Fibroblast of lung (primary cell): Measurements from ENCODE around the gene POLR2E. TPM values are rescaled to one million over a fixed set of nuclear protein-coding genes. Genes with fewer than 3 reads are reported as not detected.
A peak's percentile ranks its signal among the peaks of the same experiment; 100 is the strongest.

Experiments
- DNase-seq, 2 donors: peaks; one replicate each; pipeline versions ENCODE4 v3.0.0 to v3.0.0-alpha.2; 2010; ENCODE audit warnings: low read depth in 2 of 2
- H2AFZ ChIP-seq: 2 replicates; pipeline ENCODE4 v1.5.1; 2012; ENCODE audit warnings: low read length, control low read depth, inconsistent platforms
- H3K27ac ChIP-seq: 2 replicates; pipeline ENCODE4 v1.5.1; 2011; ENCODE audit warnings: low read length, control low read depth; ENCODE audit not compliant: insufficient read depth
- H3K27me3 ChIP-seq: 2 replicates; pipeline ENCODE4 v1.5.1; 2011; ENCODE audit warnings: mild to moderate bottlenecking, low read length; ENCODE audit not compliant: control insufficient read depth, insufficient read depth
- H3K36me3 ChIP-seq: 2 replicates; pipeline ENCODE4 v1.5.1; 2011; ENCODE audit warnings: low read length; ENCODE audit not compliant: control insufficient read depth, insufficient read depth
- H3K4me1 ChIP-seq: 2 replicates; pipeline ENCODE4 v1.5.1; 2011; ENCODE audit warnings: low read length; ENCODE audit not compliant: control insufficient read depth, insufficient read depth; ENCODE audit errors: extremely low read depth
- H3K4me2 ChIP-seq: 2 replicates; pipeline ENCODE4 v1.5.1; 2011; ENCODE audit warnings: low read length, control low read depth; ENCODE audit not compliant: insufficient read depth; ENCODE audit errors: extremely low read depth
- H3K4me3 ChIP-seq, 4 experiments: fragments of 200-600 bp in 1 of 4; sonication (generic) in 1 of 4; replicated peaks in 1 of 4; 2 replicates each; pipeline ENCODE4 v1.5.1; 2011 to 2016; ENCODE audit warnings: low read length in 4 of 4, low read depth in 3 of 4, mild to moderate bottlenecking in 3 of 4, control low read depth in 2 of 4, inconsistent platforms in 1 of 4, mixed read lengths in 1 of 4; ENCODE audit not compliant: insufficient read depth in 1 of 4; ENCODE audit errors: control extremely low read depth in 1 of 4
- H3K79me2 ChIP-seq: 2 replicates; pipeline ENCODE4 v1.5.1; 2012; ENCODE audit warnings: mild to moderate bottlenecking, low read length, inconsistent platforms; ENCODE audit not compliant: control insufficient read depth, insufficient read depth
- H3K9ac ChIP-seq: 2 replicates; pipeline ENCODE4 v1.5.1; 2011; ENCODE audit warnings: mild to moderate bottlenecking, low read length, control low read depth; ENCODE audit not compliant: insufficient read depth
- H3K9me3 ChIP-seq: 2 replicates; pipeline ENCODE4 v1.5.1; 2012; ENCODE audit warnings: low read depth, low read length; ENCODE audit not compliant: control insufficient read depth, insufficient read depth
- H4K20me1 ChIP-seq: 2 replicates; pipeline ENCODE4 v1.5.1; 2011; ENCODE audit warnings: low read length; ENCODE audit not compliant: control insufficient read depth, insufficient read depth; ENCODE audit errors: extremely low read depth
- CTCF ChIP-seq, 2 donors: IDR thresholded peaks in 1 of 2; conservative IDR thresholded peaks in 1 of 2; 1 replicate in 1 of 2; 2 replicates in 1 of 2; pipeline ENCODE4 v1.5.1; 2011 to 2012; ENCODE audit warnings: low read length in 2 of 2, control low read depth in 1 of 2, inconsistent platforms in 1 of 2, low read depth in 1 of 2, mild to moderate bottlenecking in 1 of 2
- EZH2 ChIP-seq: IDR thresholded peaks from 2 replicates; pipeline ENCODE4 v1.5.1; 2012; ENCODE audit warnings: low read length, control low read depth, mild to moderate bottlenecking; ENCODE audit errors: missing control alignments
- polyA plus RNA-seq, 2 donors: library from polyadenylated mRNA; depleted of rRNA in 1 of 2; stranded (reverse) in 1 of 2; unstranded in 1 of 2; fragments of >200 nt; gene quantifications; 2 replicates each; pipeline ENCODE4 v1.2.1, GENCODE V29; 2011 to 2012; ENCODE audit warnings: missing spikeins in 1 of 2
- total RNA-seq: library from RNA; depleted of rRNA; stranded (reverse); fragments of >200 nt; gene quantifications from 2 replicates; pipeline ENCODE4 v1.2.1, GENCODE V29; 2014

The POLR2E gene
- total and polyA plus RNA-seq, 2 donors (not counting 1 experiment from before 2014, with no cell fraction given) = 55.2 to 130 TPM

- H3K4me2 ChIP-seq = peak overlapping the region; percentile 85
- peaks cover 58% of the 10 kb centered on the region for H3K79me2 ChIP-seq
- peak overlapping the region; percentile 98 for H3K9ac ChIP-seq
- no peaks in the 10 kb centered on the region for H4K20me1 ChIP-seq
- DNase-seq = no peak
- H3K9me3 ChIP-seq = no peaks in the 10 kb centered on the region
- H3K27ac ChIP-seq = peak overlapping the region; percentile 98
- H3K36me3 ChIP-seq = peaks cover 15% of the 10 kb centered on the region
- peak overlapping the region; percentile 34 to 87 (median 77) for H3K4me3 ChIP-seq
- TF ChIP-seq EZH2 = no peak
- no peak for TF ChIP-seq CTCF (conservative IDR thresholded peaks at IDR 0.05 in 1 of 2, IDR thresholded peaks at IDR 0.05 in 1 of 2; ENCODE audit: low read depth in 1 of 2, low read length in 2 of 2)
- H2AFZ ChIP-seq = no peak overlapping the region
- no peaks in the 10 kb centered on the region for H3K27me3 ChIP-seq
- peaks cover 4% of the 10 kb centered on the region for H3K4me1 ChIP-seq
Observed at GRCh38 chr19:1132552-1133383, 37.6 kb upstream of the POLR2E start.

- Histone ChIP-seq H3K9ac (peak overlapping the region; percentile 98), H3K36me3 (peaks cover 22% of the 10 kb centered on the region), H4K20me1 (no peaks in the 10 kb centered on the region), H3K4me2 (peak overlapping the region; percentile 85), H3K27ac (peak overlapping the region; percentile 98), H3K79me2 (peaks cover 67% of the 10 kb centered on the region), H3K4me3 (peak overlapping the region; percentile 57 to 87 (median 77)), H3K27me3 (no peaks in the 10 kb centered on the region), H3K9me3 (no peaks in the 10 kb centered on the region), H3K4me1 (peaks cover 4% of the 10 kb centered on the region), H2AFZ (no peak overlapping the region)
- peak; percentile 84 to 93 for DNase-seq
- TF ChIP-seq CTCF (conservative IDR thresholded peaks at IDR 0.05 in 1 of 2, IDR thresholded peaks at IDR 0.05 in 1 of 2; ENCODE audit: low read depth in 1 of 2, low read length in 2 of 2) (no peak), EZH2 (no peak)
Observed at GRCh38 chr19:1131718-1132551, 36.8 kb upstream of the POLR2E start.
